Endodermal cell (in vitro differentiated cells): Measurements from ENCODE around the gene KIF25. TPM values are rescaled to one million over a fixed set of nuclear protein-coding genes. Genes with fewer than 3 reads are reported as not detected.

ENCODE experiments used
- DNase-seq: peaks from one replicate; pipeline ENCODE4 v3.0.0-alpha.2; 2017
- H3K27ac ChIP-seq: 2 replicates; pipeline ENCODE4 v1.5.1; 2013; ENCODE audit warnings: mild to moderate bottlenecking, low read depth, low read length, moderate library complexity
- H3K27me3 ChIP-seq: 2 replicates; pipeline ENCODE4 v1.6.1; 2013; ENCODE audit warnings: mild to moderate bottlenecking, low read length, moderate library complexity; ENCODE audit not compliant: insufficient read depth, control insufficient read depth, poor library complexity, severe bottlenecking
- H3K36me3 ChIP-seq: 2 replicates; pipeline ENCODE4 v1.7.0; 2013; ENCODE audit warnings: mild to moderate bottlenecking, low read length, moderate library complexity; ENCODE audit not compliant: control insufficient read depth, insufficient read depth
- H3K4me1 ChIP-seq: one replicate; pipeline ENCODE4 v1.7.0; 2013; ENCODE audit warnings: low read length; ENCODE audit not compliant: control insufficient read depth, insufficient read depth
- H3K4me3 ChIP-seq: 2 replicates; pipeline ENCODE4 v1.5.1; 2013; ENCODE audit warnings: mild to moderate bottlenecking, low read length, moderate library complexity
- H3K9ac ChIP-seq: 2 replicates; pipeline ENCODE4 v1.6.1; 2013; ENCODE audit warnings: mild to moderate bottlenecking, low read length, moderate library complexity; ENCODE audit not compliant: poor library complexity, severe bottlenecking; ENCODE audit errors: extremely low read depth
- H3K9me3 ChIP-seq: 2 replicates; pipeline ENCODE4 v1.6.1; 2013; ENCODE audit warnings: mild to moderate bottlenecking, low read length, moderate library complexity; ENCODE audit not compliant: control insufficient read depth
- H3K27ac Mint-ChIP-seq: 2 replicates; pipeline ENCODE4 v1.8.0; 2020; ENCODE audit warnings: mixed read lengths
- H3K27me3 Mint-ChIP-seq: 2 replicates; pipeline ENCODE4 v1.8.0; 2021; ENCODE audit warnings: mild to moderate bottlenecking, mixed read lengths; ENCODE audit not compliant: insufficient read depth
- H3K36me3 Mint-ChIP-seq: 2 replicates; pipeline ENCODE4 v1.8.0; 2020; ENCODE audit warnings: low read depth, mixed read lengths
- H3K4me1 Mint-ChIP-seq: 2 replicates; pipeline ENCODE4 v1.8.0; 2020; ENCODE audit warnings: mixed read lengths
- H3K4me3 Mint-ChIP-seq: 2 replicates; pipeline ENCODE4 v1.8.0; 2020; ENCODE audit warnings: mild to moderate bottlenecking, moderate library complexity, mixed read lengths
- H3K9me3 Mint-ChIP-seq: 2 replicates; pipeline ENCODE4 v1.8.0; 2020; ENCODE audit warnings: mild to moderate bottlenecking, mixed read lengths
- CTCF ChIP-seq: fragments of 200-600 bp; sonication (generic); conservative IDR thresholded peaks from 2 replicates; pipeline ENCODE4 v1.5.0; 2021; ENCODE audit warnings: antibody characterized with exemption, mild to moderate bottlenecking
- WGBS, 2 experiments: methylation state at CpG; one replicate each; pipeline versions ENCODE4 v1.1.5 to v1.1.7; 2013; ENCODE audit warnings: missing lambda C conversion rate in 2 of 2, mixed read lengths in 1 of 2; ENCODE audit not compliant: insufficient coverage in 1 of 2, insufficient read length in 1 of 2; 5-methylcytosine and 5-hydroxymethylcytosine counted together
- total RNA-seq, 2 donors: library from RNA; stranded (reverse); fragmentation: NEBNext Ultra II Directional in 1 of 2; extraction: Animal tissue kit (Norgen Biotek cat#: 25700) in 1 of 2; gene quantifications; 2 replicates in 1 of 2; 3 replicates in 1 of 2; pipeline ENCODE4 v1.2.1, GENCODE V29; 2021

The KIF25 gene
- total RNA-seq, 2 donors from 2014 or later: 1.3 TPM; not detected in 1

GRCh38 chr6:167972193-167972592 is 25.3 kb upstream of the KIF25 start:
- no peak for DNase-seq
- H3K27ac Mint-ChIP-seq: no peak overlapping the region
- Histone ChIP-seq H3K4me3 (no peak overlapping the region), H3K27ac (no peak overlapping the region), H3K36me3 (peaks cover 50% of the 10 kb centered on the region), H3K9ac (no peak overlapping the region), H3K9me3 (peaks cover 6% of the 10 kb centered on the region), H3K27me3 (no peaks in the 10 kb centered on the region), H3K4me1 (peaks cover 4% of the 10 kb centered on the region)
- H3K9me3 Mint-ChIP-seq: peaks cover 4% of the 10 kb centered on the region
- WGBS, 2 experiments: 93 to 98% methylated on average over 8 to 10 of the region's 10 CpGs
- no peaks in the 10 kb centered on the region for H3K27me3 Mint-ChIP-seq
- H3K36me3 Mint-ChIP-seq: peaks cover 39% of the 10 kb centered on the region
- TF ChIP-seq CTCF: no peak
- no peak overlapping the region for H3K4me3 Mint-ChIP-seq
- peaks cover 29% of the 10 kb centered on the region for H3K4me1 Mint-ChIP-seq

GRCh38 chr6:167973148-167973885 is 24.2 kb upstream of the KIF25 start:
- Mint-ChIP-seq H3K4me3 (no peak overlapping the region), H3K36me3 (peaks cover 32% of the 10 kb centered on the region), H3K27me3 (no peaks in the 10 kb centered on the region), H3K27ac (peak overlapping the region; percentile 49), H3K4me1 (peaks cover 26% of the 10 kb centered on the region), H3K9me3 (peaks cover 11% of the 10 kb centered on the region)
- H3K4me1 ChIP-seq: peaks cover 9% of the 10 kb centered on the region
- H3K9ac ChIP-seq: no peak overlapping the region
- peaks cover 39% of the 10 kb centered on the region for H3K36me3 ChIP-seq
- no peak overlapping the region for H3K4me3 ChIP-seq
- peaks cover 7% of the 10 kb centered on the region for H3K9me3 ChIP-seq
- H3K27me3 ChIP-seq: no peaks in the 10 kb centered on the region
- H3K27ac ChIP-seq: no peak overlapping the region
- WGBS, 2 experiments: 56 to 80% methylated on average over 3 to 9 of the region's 9 CpGs
- peak; percentile 77 for DNase-seq
- no peak for TF ChIP-seq CTCF

DNA sequence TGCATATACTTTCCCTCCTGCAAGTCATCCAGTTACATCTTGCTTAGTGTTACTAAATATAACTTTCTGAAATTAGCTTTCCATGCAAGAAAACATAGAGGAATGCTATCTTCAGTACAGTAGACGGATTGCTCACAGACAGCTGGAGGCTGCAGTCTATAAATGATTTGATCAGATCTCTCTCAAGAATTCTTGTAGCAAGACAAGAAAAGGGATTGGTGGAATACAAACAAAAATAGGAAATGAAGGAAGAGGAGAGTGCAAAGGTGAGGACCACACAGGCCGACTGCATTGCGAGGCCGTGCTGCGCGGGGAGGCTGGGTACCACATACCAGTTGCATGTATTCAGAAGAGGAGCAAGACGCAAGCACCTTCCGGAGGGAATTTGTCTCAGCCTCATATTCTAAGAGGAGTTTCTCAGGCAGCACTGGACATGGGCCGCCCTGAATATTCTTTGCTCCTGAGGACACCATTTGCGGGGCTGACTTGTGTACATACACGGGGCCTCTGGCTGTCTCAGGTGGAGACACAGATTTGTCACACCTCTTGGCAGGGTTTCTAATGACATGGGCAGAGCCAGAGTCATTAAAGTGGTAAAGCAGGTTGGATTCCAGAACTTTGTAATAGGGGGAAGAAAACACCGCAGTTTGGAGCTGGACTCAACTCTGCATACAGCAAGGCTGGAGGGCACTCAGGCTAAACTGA is 22.7 kb upstream of the KIF25 start:
- Mint-ChIP-seq H3K36me3 (peaks cover 25% of the 10 kb centered on the region), H3K27me3 (no peaks in the 10 kb centered on the region), H3K4me3 (no peak overlapping the region), H3K4me1 (peaks cover 27% of the 10 kb centered on the region), H3K27ac (no peak overlapping the region), H3K9me3 (peaks cover 25% of the 10 kb centered on the region)
- Histone ChIP-seq H3K27me3 (no peaks in the 10 kb centered on the region), H3K4me1 (peaks cover 10% of the 10 kb centered on the region), H3K4me3 (no peak overlapping the region), H3K36me3 (peaks cover 24% of the 10 kb centered on the region), H3K9ac (no peak overlapping the region), H3K27ac (no peak overlapping the region), H3K9me3 (peaks cover 19% of the 10 kb centered on the region)
- no peak for DNase-seq
- WGBS, 2 experiments: 96 to 100% methylated on average over 9 to 12 of the region's 12 CpGs
- TF ChIP-seq CTCF: no peak
